Stimulated activated CD4-positive, alpha-beta T cell treated with anti-CD3 and anti-CD28 coated beads, Interleukin-2, amount 100 ng/mL, for 4 hours (primary cell): ENCODE results near the gene DIS3L2.
"Not testable (repeated sequence)": the region's sequence is repeated elsewhere in the genome, so short reads cannot be mapped to it uniquely, and the experiment has no call there.

ENCODE experiments used
- DNase-seq: peaks from one replicate; pipeline ENCODE4 v3.0.0-alpha.2; 2020; ENCODE audit warnings: low read depth

Gene DIS3L2

DNA sequence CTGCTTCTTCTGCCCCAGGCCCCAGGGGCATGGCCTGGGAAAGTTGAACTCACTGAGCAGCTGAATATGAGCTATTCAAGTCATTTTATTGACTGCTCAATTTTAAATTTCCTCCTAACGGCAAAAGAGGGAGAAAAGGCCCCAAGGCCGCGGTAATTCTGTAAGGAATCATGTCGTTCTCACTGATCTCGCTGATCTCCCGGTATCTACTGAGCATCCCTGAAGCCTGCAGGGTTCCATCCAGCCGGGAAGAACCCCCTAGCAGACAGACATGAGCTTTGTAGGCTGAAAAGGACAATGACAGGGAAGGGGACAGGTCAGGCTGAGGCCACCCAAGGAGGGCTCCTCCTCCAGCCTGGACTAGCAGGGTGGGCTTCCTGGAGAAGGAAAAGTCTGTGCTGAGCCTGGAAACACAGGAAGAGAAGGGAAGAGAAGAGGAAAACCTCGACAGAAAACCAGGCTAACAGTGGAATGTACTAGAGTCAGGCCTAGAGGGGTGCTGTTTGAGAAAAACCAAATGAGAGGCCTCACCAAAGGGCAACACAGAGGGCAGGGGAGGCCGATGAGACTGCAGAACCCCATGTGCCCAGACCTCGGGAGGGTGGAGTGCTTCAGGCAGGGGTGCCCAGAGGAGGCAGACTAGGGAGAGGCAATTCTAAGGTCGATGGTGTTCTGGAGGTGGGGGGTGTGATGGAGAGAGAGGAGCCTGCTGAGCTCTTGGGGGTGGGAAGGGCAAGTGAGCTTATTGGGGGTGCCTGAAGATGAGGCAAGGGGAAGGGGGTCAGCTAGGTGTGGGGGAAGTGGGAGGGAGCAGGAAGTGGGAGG, 32.4 kb upstream of the DIS3L2 start:
- no peak for DNase-seq

DNA sequence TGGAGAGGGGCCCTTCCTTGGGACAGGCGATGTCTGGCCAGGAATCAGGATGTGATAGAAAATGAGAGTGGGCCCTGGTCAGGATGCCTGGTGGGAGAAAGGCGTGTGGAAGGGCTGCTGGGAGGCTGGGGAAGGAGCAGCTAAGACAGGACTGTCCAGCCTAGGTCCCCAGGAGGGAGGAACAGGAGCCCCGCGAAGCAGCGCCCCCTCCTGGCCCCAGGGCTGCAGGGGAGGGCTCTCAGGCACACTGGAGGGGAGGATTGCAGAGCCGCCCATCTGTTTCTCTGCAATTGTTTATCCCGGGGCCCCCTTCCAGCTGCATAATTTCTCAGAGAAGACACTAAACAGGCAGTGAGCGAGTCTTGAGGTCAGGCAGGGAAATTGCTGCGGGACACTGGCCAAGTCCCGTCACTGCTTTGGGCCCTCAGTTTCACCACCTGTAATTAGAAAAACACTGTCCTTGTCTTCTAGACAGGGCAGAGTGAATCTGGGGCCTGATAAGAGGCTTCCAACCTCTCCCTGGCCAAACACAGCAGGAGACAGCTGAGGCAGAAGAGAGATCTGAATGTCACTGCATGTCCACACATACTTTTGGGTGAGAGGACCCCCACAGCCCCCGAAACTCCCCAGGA, 31.4 kb upstream of the DIS3L2 start:
- no peak for DNase-seq

DNA sequence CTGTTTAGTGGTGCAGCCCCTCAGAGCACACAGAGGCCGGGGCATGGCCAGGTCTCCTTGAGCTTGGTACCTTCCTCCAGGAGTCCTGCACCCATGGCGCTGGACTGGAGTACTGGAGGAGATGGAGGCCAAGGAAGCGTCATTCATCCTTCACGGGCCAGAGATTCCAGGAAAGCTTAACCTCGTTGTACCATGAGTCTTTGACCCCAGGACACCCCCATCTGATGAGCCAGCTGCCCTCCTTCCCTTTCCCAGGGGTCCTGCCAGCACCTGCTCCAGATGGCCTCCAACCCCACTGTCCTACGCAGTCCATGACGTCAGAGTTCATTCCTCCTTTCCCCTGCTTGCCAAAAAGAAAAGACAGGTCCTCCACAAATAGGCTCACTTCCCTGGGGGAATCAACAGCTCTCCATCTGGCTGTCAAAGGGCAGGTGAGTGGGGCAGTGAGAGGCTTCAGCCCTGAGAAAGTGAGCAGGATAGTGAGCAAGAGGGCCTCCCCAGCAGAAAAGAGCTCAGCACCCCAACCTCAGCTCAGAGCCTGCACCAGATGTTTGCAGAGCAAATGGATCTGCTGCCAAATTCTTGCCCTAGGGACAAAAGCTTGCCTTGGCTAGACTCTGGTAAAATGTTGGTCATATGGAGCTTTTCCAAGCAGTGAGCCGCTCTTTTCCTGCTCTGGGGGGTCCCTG, 30.8 kb upstream of the DIS3L2 start:
- no peak for DNase-seq

DNA sequence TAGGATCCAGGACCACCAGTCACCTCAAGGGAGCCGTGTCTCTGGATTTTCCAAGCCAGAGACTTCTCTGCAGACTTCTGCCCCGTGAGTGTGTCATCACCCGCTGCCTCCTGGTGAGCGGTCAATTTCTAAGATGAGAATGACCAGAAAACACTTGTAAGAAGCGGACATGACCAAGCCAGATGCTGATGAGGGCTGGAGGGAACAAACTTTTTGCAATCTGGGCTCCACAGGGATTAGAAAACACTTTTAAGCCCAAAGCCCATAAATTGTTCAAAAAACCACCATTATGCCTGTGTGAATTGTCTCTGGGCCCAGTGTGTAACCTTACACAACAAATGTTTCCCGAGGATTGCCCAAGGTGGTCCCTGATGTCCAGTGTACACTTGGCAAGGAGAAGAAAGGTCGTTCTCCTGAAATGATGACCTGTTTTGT, 30.0 kb upstream of the DIS3L2 start:
- DNase-seq = no peak

DNA sequence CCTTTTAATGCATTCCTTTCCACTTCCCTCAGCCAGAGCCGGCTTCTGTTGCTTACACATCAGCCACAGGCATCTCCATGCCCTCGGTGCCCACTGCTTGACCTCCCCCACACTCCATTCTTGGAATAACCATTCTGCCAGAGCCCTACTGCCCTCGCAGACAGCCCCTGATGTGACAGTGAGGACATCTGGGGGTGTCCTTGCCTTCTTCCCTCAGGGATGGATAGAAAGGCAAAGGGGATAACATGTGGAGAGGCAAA, 28.9 kb upstream of the DIS3L2 start:
- DNase-seq = no peak

DNA sequence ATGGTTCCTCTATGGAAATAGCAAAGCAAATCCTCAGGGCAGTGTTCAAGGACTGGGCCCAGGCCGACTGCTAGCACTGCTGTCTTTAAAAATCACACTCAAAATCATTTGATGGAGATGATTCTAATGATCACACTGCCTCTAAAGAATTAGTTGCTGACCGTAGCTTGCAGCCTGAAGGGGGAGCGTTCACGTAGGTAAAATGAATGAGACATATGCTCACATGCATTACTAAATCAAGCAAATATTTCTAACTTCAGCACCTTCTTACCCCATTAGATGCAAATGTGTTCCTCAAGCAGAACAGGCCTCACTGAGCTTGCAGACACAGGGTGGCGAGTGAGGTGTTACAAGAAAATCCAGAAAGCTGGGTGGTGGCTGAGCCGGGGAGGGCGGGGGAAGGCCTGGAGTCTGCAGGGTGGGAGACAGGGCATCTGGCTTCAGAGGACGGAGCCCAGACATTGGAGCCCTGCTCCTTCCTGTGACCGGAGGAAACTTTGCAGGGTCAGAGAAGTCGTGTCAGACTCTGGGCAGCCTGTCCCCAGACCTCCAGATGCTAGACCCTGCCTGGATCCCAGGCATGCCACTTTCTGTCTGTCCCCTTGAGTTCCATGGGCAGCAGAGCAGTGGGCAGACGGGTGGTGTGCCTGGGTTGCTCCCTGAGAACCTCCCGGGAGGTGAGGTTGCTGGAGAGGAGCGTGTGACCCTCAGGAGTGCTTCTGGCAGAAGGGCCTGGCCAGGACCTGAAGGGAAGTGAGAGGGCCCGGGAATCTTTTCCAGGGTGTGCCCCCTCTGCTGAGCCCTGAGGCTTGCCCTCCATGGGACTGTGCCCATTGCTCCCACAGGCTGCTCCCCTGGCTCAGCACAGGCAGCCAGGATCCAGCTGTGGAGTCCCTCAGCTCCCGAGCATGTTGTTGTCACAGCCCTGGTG, 28.3 kb upstream of the DIS3L2 start:
- no peak for DNase-seq

DNA sequence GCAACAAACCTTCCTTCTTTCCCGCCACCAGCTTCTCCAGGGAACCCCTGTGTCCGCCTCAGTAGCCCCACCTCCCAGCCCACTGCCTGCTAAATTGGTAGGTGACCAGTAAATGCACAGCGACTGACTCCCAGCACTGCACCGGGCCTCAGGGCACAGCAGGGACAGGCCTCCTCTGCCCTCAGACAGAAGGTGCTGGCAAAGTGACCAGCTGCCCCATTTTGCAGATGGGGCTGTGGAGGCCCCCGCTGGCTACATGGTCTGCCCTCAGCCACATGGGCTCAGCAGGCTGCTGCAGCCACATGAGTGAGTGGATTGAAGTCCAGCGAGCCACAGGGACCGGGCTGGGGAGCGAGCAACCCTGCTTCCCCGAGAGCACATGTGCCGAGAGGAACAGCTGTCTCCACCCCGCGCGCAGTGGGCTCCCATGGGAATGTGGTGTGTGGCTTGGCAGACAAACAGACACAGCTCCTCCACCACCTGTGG, 27.6 kb upstream of the DIS3L2 start:
- DNase-seq = no peak

DNA sequence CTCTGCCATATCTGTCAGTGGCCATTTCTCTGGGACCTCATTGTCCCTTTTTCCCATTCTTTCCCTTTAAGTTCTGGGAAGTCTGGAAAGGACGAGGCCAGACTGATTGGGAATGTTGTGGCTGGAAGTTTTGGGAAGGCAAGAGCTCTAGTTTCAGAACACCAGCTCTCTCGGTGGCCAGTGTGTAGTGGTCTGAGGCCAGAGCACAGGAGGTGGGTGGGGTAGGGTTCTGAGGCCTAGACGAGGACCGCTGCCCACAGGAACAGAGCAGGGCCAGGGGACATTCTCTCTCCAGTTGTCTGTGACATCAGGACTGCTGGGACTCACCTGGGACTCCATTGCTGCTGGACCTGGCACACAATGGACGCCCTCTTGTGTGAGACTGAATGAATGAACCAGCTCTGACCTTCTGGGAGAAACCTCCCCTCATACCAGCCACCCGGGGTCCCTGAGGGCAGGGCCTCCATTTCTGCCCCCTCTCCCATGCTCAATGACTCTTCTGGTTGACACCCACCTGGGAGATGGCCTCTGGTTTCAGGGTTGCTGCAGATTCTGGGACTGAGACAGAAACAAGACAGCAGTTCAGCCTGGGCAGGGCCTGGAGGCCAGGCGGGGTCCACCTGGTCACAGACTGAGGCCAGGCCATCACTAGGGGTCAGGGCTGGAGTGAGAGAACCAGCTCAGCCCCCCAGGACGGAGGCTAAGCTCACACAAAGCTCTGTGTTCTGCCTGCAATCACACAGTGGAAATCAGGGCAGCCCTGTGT, 26.9 kb upstream of the DIS3L2 start:
- DNase-seq = no peak

DNA sequence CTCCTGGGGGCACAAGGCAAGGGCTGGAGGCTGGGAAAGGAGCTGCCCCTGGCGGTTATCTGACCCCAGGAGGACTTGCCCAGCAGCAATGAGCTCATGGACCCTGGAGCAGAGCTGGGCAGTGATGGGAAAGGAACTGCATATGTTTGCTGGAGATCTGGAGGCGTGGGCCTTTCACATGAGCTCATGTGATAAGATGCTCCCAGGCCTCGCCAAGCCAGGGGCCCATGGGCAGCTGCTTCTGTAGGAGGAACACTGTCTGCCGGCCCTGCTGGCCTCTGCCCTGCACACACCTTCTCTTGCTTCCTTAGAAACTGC, 26.3 kb upstream of the DIS3L2 start:
- no peak for DNase-seq

DNA sequence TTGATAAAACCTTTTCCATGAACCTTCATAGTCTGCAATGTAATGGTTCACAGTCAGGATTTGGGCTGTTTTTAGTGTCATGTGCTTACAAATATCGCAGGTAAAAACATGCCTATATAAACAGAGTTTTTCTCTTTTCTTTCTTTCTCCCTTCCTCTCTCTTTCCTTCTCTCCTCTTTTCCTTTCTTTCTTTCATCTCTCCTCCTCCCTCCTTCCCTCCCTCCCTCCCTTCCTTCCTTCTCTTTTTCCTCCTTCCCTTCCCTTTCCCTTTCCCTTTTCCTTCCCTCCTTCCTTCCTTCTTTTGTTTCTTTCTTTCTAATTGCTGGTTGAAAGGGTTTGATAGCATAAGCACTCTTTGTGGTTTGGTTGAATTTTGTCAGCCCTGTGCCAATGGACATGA, 25.7 kb upstream of the DIS3L2 start:
- no peak for DNase-seq

DNA sequence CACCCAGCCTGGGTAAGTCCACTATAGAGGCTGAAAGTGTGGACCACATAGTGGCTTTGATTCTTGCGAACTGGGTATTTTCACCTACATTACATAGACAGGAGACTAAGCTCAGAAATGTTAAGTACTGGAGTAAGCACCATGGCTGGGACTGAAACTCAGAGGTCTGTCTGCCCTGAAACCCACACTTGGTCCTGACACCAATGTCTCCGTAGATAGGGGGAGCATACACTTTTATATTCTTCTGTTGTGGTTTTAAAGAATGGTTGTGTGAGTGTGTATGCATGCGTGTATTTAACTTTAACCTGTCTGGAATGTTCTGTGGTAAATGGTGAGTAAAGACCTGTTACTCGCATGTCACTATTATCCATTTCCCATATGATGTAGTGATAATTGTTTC, 25.0 kb upstream of the DIS3L2 start:
- DNase-seq = no peak

DNA sequence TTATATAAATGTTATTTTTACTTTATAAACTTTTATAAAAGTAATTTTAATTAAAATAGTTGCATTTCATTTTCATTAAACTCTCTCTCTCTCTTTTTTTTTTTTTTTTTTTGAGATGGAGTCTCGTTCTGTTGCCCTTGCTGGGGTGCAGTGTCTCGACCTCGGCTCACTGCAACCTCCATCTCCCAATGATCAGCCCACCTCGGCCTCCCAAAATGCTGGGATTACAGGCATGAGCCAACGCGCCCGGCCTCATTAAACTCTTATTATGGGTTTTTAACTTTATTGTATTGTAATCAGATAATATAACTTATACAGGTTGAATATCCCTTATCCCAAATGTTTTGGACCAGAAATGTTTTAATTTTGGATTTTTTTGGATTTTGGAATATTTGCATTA, 24.5 kb upstream of the DIS3L2 start:
- DNase-seq = no peak

DNA sequence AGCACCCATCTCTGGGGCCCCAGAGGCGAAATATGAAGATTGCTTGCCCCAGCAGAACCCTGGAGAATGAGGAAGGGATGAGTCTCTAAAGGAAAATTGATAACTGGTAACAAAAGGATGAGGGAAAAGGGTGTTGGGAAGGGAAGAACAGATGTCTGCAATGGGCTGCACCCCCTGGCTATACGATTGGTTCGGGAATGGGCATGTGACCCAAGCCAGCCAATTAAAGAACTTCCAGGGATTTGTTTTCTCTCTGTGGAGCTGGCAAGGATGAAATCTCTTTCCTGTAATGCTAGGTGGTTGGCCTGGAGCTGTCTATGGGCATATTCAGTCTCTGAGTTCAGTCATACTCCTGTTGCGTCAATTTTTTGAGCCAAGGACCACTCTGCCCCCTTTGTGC, 22.5 kb upstream of the DIS3L2 start:
- no peak for DNase-seq

DNA sequence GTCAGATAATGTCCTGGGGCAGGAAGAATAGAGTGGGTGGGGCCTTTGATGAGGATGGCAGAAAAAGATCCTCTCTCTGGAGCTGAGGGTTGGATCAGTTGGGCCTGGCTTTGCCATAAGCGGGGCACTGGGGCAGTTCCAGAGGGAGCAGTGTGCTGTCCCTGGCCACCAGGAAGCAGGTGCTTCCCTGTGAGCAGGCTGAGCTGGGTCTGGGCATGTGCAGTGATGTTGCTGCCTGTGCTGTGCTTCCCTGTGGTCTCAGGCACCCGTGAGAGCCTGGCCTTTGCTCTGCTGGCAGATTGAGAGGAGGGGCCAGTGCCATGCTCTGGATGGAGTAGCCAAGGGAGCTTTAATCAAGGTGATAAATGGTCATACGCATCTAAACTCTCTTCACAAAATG, 20.7 kb upstream of the DIS3L2 start:
- DNase-seq = no peak

DNA sequence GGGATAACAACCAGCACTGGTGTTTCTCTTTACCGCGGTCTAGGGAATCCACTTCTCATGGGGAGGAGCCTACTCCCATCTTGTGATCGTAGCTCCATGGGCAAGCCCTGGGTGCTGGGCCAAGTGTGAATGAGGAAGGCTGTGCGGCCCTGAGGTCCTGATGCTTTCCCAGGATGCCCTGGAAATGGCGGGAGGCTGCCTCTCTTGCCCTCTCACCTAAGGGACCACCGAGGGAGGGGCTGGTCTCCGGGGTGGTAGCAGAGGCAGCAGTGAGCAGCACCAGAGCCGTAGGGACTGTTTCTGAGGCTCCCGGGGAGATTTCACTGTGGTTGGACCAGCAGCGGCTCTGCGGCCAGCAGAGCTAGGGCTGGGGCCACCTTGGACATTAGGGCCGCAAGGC, 19.8 kb upstream of the DIS3L2 start:
- no peak for DNase-seq

DNA sequence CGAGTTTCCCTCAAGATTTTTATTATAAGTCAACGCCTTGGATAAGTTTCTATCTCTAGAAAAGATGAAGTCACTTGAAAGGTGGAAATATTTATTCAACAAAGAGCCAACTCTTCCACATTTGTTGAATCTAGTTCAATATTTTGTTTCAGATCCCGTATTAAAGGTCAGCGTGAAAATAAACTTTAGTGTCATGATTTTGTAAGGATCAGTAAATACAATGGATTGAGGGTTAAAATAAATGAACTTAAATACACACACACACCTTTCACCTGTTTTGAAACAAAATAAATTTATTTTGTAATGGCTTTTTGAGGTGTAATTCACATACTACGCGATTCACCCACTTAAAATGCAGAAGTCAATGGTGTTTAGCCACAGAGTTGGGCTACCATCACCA, 19.3 kb upstream of the DIS3L2 start:
- no peak for DNase-seq

DNA sequence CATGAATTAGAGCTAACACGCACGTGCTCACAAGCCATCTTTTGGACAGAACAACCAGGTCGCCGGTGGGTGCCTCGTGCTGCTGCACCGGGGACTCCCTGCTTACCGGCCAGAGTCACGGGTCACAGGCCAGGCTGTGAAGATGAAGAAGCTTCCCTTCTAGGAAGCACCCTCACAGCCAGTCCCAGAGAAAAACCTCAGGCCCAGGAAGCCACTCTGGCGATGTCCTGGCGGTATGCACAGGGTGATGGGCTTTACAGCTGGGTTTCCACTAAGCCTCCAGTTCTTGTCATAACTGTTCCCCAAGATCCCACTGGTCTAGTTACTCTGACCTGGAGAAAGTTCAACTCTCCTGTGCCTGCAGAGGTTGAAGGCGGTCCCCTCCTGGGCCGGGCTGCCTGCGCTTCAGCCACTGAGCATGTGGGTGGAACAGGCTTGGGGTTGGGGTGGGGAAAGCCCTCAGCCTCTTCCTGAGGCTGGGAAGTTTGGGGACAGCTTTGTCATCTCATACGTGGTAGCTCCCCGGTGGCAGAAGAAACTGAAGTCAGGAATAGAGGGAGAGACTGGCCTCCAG, 15.2 kb upstream of the DIS3L2 start:
- no peak for DNase-seq

DNA sequence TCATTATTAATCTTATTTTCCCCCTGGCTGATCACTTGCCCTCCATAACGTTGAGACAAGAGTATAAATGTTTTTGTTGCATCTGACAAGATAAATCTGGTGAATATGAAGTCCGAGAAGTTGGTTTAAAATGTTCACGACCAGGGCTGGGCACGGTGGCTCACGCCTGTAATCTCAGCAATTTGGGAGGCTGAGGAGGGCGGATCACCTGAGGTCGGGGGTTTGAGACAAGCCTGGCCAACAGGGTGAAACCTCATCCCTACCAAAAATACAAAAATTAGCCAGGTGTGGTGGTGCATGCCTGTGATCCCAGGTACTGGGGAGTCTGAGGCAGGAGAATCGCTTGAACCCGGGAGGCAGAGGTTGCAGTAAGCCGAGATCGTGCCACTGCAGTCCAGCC, 14.4 kb upstream of the DIS3L2 start:
- not testable (repeated sequence) for DNase-seq

DNA sequence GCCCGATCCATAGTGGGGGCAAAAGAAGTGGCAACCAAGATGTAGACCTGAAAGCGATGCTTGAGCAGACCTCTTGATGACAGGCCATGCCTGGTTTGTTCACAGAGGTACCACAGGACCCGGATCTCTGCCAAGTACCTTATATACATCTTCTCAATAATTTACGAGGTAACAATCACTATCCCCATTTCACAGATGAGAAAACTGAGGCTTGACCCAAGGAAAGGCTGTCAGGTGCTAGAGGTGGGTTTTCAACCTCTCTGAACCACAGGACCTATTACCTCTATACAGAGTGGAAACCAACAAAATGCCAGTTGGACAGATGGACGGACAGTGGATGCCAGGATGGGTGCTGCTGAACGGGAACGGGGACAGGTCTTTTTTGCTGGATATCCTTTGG, 13.8 kb upstream of the DIS3L2 start:
- no peak for DNase-seq

DNA sequence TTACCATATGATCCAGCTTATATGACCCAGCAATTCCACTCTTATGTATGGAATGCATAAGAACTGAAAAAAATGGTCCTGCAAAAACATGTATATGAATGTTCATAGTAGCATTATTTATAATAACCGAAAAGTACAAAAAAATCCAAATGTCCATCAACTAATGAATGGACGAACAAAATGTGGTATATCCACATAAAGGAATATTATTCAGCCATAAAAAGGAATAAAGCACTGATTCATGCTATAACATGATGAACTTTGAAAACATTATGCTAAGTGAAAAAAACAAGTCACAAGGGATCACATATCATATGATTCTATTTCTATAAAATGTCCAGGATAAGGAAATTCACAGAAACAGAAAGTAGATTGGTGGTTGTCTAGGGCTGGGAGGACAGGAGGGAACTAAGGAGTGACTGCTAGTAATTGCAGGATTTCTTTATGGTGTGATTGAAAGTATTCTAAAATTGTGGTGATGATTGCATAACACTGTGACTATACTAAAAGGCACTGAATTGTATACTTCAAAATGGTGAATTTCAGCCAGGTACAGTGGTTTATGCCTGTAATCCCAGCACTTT, 10.0 kb upstream of the DIS3L2 start:
- no peak for DNase-seq
